ENCODE results near the gene SNX14. TPM values are rescaled to one million over a fixed set of nuclear protein-coding genes. Genes with fewer than 3 reads are reported as not detected.

SNX14 gene
- total RNA-seq, 4 donors from 2014 or later = 91.2 to 123 (median 103) TPM

- no peak overlapping the region for H3K4me3 ChIP-seq
- no peak overlapping the region for H3K27ac ChIP-seq
- H3K4me1 ChIP-seq = no peaks in the 10 kb centered on the region
- H3K27me3 ChIP-seq = no peaks in the 10 kb centered on the region
- no peak for DNase-seq
- TF ChIP-seq CTCF (IDR thresholded peaks at IDR 0.05) (no peak), POLR2A (IDR thresholded peaks at IDR 0.05) (no peak)
- peaks cover 0 to 59% (median 0%) of the 10 kb centered on the region in 3 donors for H3K36me3 ChIP-seq
- no peaks in the 10 kb centered on the region for H3K9me3 ChIP-seq
Measured at GRCh38 chr6:85516168-85516567, 77.5 kb downstream of the SNX14 start.

- Histone ChIP-seq H3K9me3 (no peaks in the 10 kb centered on the region), H3K27me3 (no peaks in the 10 kb centered on the region), H3K4me1 (no peaks in the 10 kb centered on the region), H3K4me3 (no peak overlapping the region), H3K27ac (no peak overlapping the region), H3K36me3 (peaks cover 0 to 34% (median 0%) of the 10 kb centered on the region in 3 donors)
- DNase-seq = no peak
- no peak for TF ChIP-seq CTCF (IDR thresholded peaks at IDR 0.05)
- TF ChIP-seq POLR2A (IDR thresholded peaks at IDR 0.05) = no peak
Measured at GRCh38 chr6:85506441-85507093, 87.1 kb downstream of the SNX14 start.

- no peaks in the 10 kb centered on the region for H3K9me3 ChIP-seq
- H3K27me3 ChIP-seq = no peaks in the 10 kb centered on the region
- DNase-seq = no peak
- no peak overlapping the region for H3K4me3 ChIP-seq
- H3K27ac ChIP-seq = no peak overlapping the region
- TF ChIP-seq POLR2A (IDR thresholded peaks at IDR 0.05) = no peak
- TF ChIP-seq CTCF (IDR thresholded peaks at IDR 0.05) = no peak
- peaks cover 0 to 8% (median 0%) of the 10 kb centered on the region in 3 donors for H3K36me3 ChIP-seq
- H3K4me1 ChIP-seq = no peaks in the 10 kb centered on the region
Measured at GRCh38 chr6:85498596-85499258, 94.9 kb downstream of the SNX14 start.

GRCh38 chr6:85496856-85497255 lies 96.8 kb downstream of the SNX14 start:
- H3K4me1 ChIP-seq = no peaks in the 10 kb centered on the region
- TF ChIP-seq POLR2A (IDR thresholded peaks at IDR 0.05) (no peak), CTCF (IDR thresholded peaks at IDR 0.05) (no peak)
- H3K27ac ChIP-seq = no peak overlapping the region
- H3K4me3 ChIP-seq = no peak overlapping the region
- no peaks in the 10 kb centered on the region for H3K9me3 ChIP-seq
- H3K27me3 ChIP-seq = no peaks in the 10 kb centered on the region
- no peak for DNase-seq
- H3K36me3 ChIP-seq = peaks cover 0 to 8% (median 0%) of the 10 kb centered on the region in 3 donors

- Histone ChIP-seq H3K9me3 (no peaks in the 10 kb centered on the region), H3K36me3 (peaks cover 0 to under 1% (median 0%) of the 10 kb centered on the region in 3 donors), H3K4me1 (no peaks in the 10 kb centered on the region), H3K27ac (no peak overlapping the region), H3K4me3 (no peak overlapping the region), H3K27me3 (no peaks in the 10 kb centered on the region)
- DNase-seq = no peak
- TF ChIP-seq CTCF (IDR thresholded peaks at IDR 0.05) (no peak), POLR2A (IDR thresholded peaks at IDR 0.05) (no peak)
Measured at GRCh38 chr6:85496009-85496579, 97.6 kb downstream of the SNX14 start.

All from Peyer's patch (tissue), 4 donors.